Astrocyte (in vitro differentiated cells and primary cell): Measurements from ENCODE around the gene PLXNB2.

Experiments used
- CTCF ChIP-seq: IDR thresholded peaks from 2 replicates; pipeline ENCODE4 v1.5.1; 2011; ENCODE audit warnings: low read depth, mild to moderate bottlenecking, inconsistent platforms, low read length, moderate library complexity; ENCODE audit not compliant: insufficient read depth
- EZH2 ChIP-seq: IDR thresholded peaks from 2 replicates; pipeline ENCODE4 v1.6.1; 2012; ENCODE audit warnings: mild to moderate bottlenecking, low read length, inconsistent platforms; ENCODE audit not compliant: insufficient read depth

- TF ChIP-seq CTCF (no peak), EZH2 (no peak)
Observed at GRCh38 chr22:50233223-50233622, 74.2 kb downstream of the PLXNB2 start.
